Gastrocnemius medialis (tissue), 4 donors: ENCODE data around the gene DMBT1. TPM values are rescaled to one million over a fixed set of nuclear protein-coding genes. Genes with fewer than 3 reads are reported as not detected.
"Not testable (repeated sequence)": the region's sequence is repeated elsewhere in the genome, so short reads cannot be mapped to it uniquely, and the experiment has no call there.

ENCODE experiments used
- ATAC-seq, 2 donors: fragments of 150-250 bp; one replicate each; pipeline ENCODE4 v1.9.1; 2016
- DNase-seq, 2 donors: peaks; one replicate each; pipeline ENCODE4 v3.0.0-alpha.2; 2019
- H3K27ac ChIP-seq, 4 donors: fragments of 200-600 bp; sonication (generic); 1 replicate in 1 of 4; 2 replicates in 3 of 4; pipeline ENCODE4 v1.5.1; 2016 to 2018; ENCODE audit warnings: mild to moderate bottlenecking in 2 of 4, moderate library complexity in 1 of 4
- H3K27me3 ChIP-seq, 3 donors: fragments of 200-600 bp; sonication (generic) in 2 of 3; 1 replicate in 1 of 3; 2 replicates in 2 of 3; pipeline versions ENCODE4 v1.5.1 to v1.6.0; 2016 to 2019; ENCODE audit warnings: mild to moderate bottlenecking in 1 of 3, moderate library complexity in 1 of 3
- H3K36me3 ChIP-seq, 2 donors: fragments of 200-600 bp; sonication (generic) in 1 of 2; one replicate each; pipeline ENCODE4 v1.5.1; 2017 to 2018
- H3K4me1 ChIP-seq, 2 donors: fragments of 200-600 bp; sonication (generic) in 1 of 2; one replicate each; pipeline ENCODE4 v1.5.1; 2016 to 2017; ENCODE audit warnings: mild to moderate bottlenecking in 2 of 2
- H3K4me3 ChIP-seq, 4 donors: fragments of 200-600 bp; sonication (generic) in 3 of 4; 1 replicate in 1 of 4; 2 replicates in 3 of 4; pipeline ENCODE4 v1.5.1; 2016 to 2019; ENCODE audit warnings: mild to moderate bottlenecking in 2 of 4
- H3K9me3 ChIP-seq, 3 donors: fragments of 200-600 bp; sonication (generic) in 2 of 3; 1 replicate in 1 of 3; 2 replicates in 2 of 3; pipeline ENCODE4 v1.5.1; 2016 to 2019
- POLR2A ChIP-seq, 2 donors: fragments of 450-650 bp; IDR thresholded peaks; one replicate each; pipeline ENCODE4 v1.6.1; 2017; ENCODE audit warnings: antibody characterized with exemption in 2 of 2, mild to moderate bottlenecking in 2 of 2, moderate library complexity in 2 of 2
- in situ Hi-C, 4 donors: fragments of 200-750 bp; cut with MboI; loops; one replicate each; pipeline versions ENCODE4 v1.15.0 to v1.8.0; 2017; ENCODE audit warnings: low sequenced_read_pairs in 4 of 4
- intact Hi-C: fragments of 100-400 bp; cut with DNase I; formaldehyde crosslinking; loops from one replicate; pipeline ENCODE4 v1.15.1; 2023; ENCODE audit warnings: low total_unique reads
- total RNA-seq, 4 donors: library from RNA; depleted of rRNA; stranded (reverse); fragments of >200 nt; gene quantifications; one replicate each; pipeline versions ENCODE4 v1.1.0 to v1.2.3, GENCODE V29; 2016
- TF ChIP-seq, protein P1 (sequence below), 5 experiments: fragments of 450-650 bp in 3 of 5; fragments of 200-600 bp in 2 of 5; sonication (generic) in 2 of 5; IDR thresholded peaks in 4 of 5; conservative IDR thresholded peaks in 1 of 5; 1 replicate in 4 of 5; 2 replicates in 1 of 5; pipeline ENCODE4 v1.5.1; 2016 to 2019; ENCODE audit warnings: antibody characterized with exemption in 5 of 5, mild to moderate bottlenecking in 3 of 5, moderate library complexity in 3 of 5

Gene DMBT1
- total RNA-seq, 4 donors from 2014 or later = 0.32 TPM; not detected in 3

DNA sequence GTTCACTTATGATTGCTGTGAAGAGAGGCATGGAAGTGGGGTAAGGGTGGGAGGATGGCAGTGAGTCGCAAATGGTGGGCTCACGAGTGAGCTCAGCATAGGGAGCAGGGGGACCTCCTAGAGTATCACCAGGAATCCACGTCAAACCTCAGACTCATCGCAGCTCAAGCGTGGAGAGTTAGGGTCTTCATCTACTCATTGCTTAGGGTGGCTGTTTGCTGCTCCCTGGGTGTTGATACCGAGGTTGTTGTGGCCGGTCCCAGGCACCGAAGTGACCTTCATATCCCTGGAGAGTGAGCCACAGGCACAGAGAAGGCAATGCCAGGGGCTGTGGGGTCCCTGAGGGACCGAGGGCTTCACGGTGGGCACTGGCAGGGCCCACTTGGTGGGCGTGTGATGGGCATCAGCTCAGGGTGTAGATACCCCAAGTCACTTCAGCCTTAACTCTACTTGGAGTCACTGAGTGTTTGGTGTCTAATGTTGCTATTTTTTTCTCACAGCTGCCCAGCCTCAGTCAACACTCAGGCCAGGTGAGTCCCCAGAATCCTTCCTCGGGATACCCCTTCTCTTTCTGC is 16.8 kb downstream of the DMBT1 start:
- in situ Hi-C loops (no loop called here), intact Hi-C loops (no loop called here)
- no peak overlapping the region for H3K27ac ChIP-seq

DNA sequence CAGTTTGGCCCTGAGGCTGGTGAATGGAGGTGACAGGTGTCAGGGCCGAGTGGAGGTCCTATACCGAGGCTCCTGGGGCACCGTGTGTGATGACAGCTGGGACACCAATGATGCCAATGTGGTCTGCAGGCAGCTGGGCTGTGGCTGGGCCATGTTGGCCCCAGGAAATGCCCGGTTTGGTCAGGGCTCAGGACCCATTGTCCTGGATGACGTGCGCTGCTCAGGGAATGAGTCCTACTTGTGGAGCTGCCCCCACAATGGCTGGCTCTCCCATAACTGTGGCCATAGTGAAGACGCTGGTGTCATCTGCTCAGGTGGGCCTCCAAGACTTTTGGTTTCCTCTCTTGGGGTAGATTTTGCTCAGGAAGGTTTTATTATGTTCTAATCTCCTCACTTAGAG is 25.5 kb downstream of the DMBT1 start:
- H3K9me3 ChIP-seq, ATAC-seq, H3K36me3 ChIP-seq, H3K27me3 ChIP-seq, H3K4me3 ChIP-seq, in situ Hi-C loops, DNase-seq, intact Hi-C loops, H3K4me1 ChIP-seq, H3K27ac ChIP-seq: not testable (repeated sequence)

More for the DNA sequence above, 16.8 kb downstream of the DMBT1 start:
- H3K36me3 ChIP-seq = no peaks in the 10 kb centered on the region
- no peaks in the 10 kb centered on the region for H3K27me3 ChIP-seq
- peaks cover 0 to 5% (median 0%) of the 10 kb centered on the region in 3 donors for H3K9me3 ChIP-seq
- H3K4me3 ChIP-seq = no peak overlapping the region
- H3K4me1 ChIP-seq = no peaks in the 10 kb centered on the region
- no peak for DNase-seq
- TF ChIP-seq, protein P1, sequence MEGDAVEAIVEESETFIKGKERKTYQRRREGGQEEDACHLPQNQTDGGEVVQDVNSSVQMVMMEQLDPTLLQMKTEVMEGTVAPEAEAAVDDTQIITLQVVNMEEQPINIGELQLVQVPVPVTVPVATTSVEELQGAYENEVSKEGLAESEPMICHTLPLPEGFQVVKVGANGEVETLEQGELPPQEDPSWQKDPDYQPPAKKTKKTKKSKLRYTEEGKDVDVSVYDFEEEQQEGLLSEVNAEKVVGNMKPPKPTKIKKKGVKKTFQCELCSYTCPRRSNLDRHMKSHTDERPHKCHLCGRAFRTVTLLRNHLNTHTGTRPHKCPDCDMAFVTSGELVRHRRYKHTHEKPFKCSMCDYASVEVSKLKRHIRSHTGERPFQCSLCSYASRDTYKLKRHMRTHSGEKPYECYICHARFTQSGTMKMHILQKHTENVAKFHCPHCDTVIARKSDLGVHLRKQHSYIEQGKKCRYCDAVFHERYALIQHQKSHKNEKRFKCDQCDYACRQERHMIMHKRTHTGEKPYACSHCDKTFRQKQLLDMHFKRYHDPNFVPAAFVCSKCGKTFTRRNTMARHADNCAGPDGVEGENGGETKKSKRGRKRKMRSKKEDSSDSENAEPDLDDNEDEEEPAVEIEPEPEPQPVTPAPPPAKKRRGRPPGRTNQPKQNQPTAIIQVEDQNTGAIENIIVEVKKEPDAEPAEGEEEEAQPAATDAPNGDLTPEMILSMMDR (IDR thresholded peaks at IDR 0.05 in 4 of 5, conservative IDR thresholded peaks at IDR 0.05 in 1 of 5) = no peak
- ATAC-seq = no peak

DNA sequence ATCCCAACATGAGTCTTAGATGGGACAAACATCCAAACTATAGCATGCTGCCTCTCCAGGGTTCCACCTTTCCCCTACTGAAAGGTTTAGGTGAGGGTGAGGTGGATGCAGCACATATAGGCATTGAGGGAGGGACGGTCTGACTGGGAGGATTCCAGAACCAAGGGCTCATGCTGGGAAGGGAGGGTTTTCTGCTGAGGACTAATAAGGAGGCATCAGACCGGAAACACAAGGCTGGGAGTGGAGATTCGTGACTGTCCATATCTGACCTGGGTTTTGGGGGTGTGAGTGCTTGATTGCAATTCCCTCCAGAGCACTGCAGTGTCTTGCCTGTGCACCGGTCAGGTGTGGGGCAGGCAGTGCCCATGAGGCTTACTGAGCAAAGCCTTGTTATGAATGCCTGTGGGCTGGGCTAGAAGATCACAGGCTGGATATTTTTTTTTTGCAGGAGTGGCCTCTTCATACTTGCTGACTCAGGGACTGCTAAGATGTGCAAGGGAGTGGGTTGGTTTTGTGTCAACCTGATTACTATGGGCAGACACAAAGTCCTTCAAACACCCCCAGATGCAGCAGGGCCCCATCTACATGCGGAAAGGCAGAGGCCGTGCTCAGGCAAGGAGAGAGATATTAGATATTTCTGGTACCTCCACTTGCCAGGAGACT is 26.7 kb downstream of the DMBT1 start:
- in situ Hi-C loops (no loop called here), intact Hi-C loops (no loop called here)
- Histone ChIP-seq H3K36me3 (no peaks in the 10 kb centered on the region), H3K4me3 (no peak overlapping the region), H3K9me3 (no peaks in the 10 kb centered on the region), H3K27ac (no peak overlapping the region), H3K27me3 (no peaks in the 10 kb centered on the region), H3K4me1 (no peaks in the 10 kb centered on the region)
- ATAC-seq = no peak
- TF ChIP-seq, protein P1 (IDR thresholded peaks at IDR 0.05 in 4 of 5, conservative IDR thresholded peaks at IDR 0.05 in 1 of 5) = no peak
- no peak for TF ChIP-seq POLR2A (IDR thresholded peaks at IDR 0.05)
- DNase-seq = no peak

DNA sequence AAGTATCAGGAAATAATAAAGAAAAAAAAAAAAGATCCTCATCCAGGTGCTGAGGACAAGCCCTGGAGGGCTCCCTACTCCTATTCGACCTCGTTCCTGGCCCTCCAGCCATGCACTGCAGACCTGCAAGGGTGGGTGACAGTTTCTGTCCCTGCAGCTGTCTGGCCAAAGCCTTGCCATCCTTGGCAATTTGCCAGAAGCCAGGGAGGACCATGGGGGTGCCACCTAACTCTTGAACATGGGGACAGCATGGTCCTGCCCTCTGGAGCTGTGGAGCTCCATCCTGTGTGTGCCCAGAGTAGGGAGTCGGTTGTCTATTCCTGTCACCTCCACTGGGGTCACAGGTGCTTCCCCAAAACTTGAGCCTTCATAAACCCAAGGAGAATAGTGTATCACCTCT is 27.8 kb downstream of the DMBT1 start:
- no peaks in the 10 kb centered on the region for H3K27me3 ChIP-seq
- in situ Hi-C loops (no loop called here), intact Hi-C loops (no loop called here)
- no peaks in the 10 kb centered on the region for H3K36me3 ChIP-seq
- H3K27ac ChIP-seq = no peak overlapping the region
- no peaks in the 10 kb centered on the region for H3K4me1 ChIP-seq
- no peak for TF ChIP-seq POLR2A (IDR thresholded peaks at IDR 0.05)
- TF ChIP-seq, protein P1 (IDR thresholded peaks at IDR 0.05 in 4 of 5, conservative IDR thresholded peaks at IDR 0.05 in 1 of 5) = no peak
- no peak for DNase-seq
- H3K4me3 ChIP-seq = no peak overlapping the region
- no peak for ATAC-seq
- no peaks in the 10 kb centered on the region for H3K9me3 ChIP-seq

DNA sequence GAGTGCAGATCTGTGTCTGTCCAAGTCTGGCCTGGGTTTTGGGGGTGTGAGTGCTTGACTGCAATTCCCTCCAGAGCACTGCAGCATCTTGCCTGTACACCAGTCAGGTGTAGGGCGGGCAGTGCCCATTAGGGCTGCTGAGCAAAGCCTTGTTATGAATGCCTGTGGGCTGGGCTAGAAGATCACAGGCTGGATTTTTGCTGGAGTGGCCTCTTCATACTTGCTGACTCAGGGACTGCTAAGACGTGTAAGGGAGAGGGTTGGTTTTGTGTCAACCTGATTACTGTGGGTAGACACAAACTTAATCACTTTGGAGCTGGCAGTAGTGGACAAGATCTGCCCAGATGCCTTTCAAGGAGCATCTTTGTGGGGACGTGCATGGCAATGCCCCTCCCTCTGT is 29.6 kb downstream of the DMBT1 start:
- Histone ChIP-seq H3K27ac (no peak overlapping the region), H3K9me3 (no peaks in the 10 kb centered on the region), H3K36me3 (no peaks in the 10 kb centered on the region), H3K27me3 (no peaks in the 10 kb centered on the region), H3K4me1 (no peaks in the 10 kb centered on the region), H3K4me3 (no peak overlapping the region)
- DNase-seq (no peak), ATAC-seq (no peak)
- no peak for TF ChIP-seq POLR2A (IDR thresholded peaks at IDR 0.05)
- TF ChIP-seq, protein P1 (IDR thresholded peaks at IDR 0.05 in 4 of 5, conservative IDR thresholded peaks at IDR 0.05 in 1 of 5) = no peak
- in situ Hi-C loops = no loop called here
- intact Hi-C loops = no loop called here
